Fibroblast of lung (primary cell): ENCODE results near the gene ADGRG3.

Experiments
- CTCF ChIP-seq, 2 donors: IDR thresholded peaks in 1 of 2; conservative IDR thresholded peaks in 1 of 2; 1 replicate in 1 of 2; 2 replicates in 1 of 2; pipeline ENCODE4 v1.5.1; 2011 to 2012; ENCODE audit warnings: low read length in 2 of 2, control low read depth in 1 of 2, inconsistent platforms in 1 of 2, low read depth in 1 of 2, mild to moderate bottlenecking in 1 of 2
- EZH2 ChIP-seq: IDR thresholded peaks from 2 replicates; pipeline ENCODE4 v1.5.1; 2012; ENCODE audit warnings: low read length, control low read depth, mild to moderate bottlenecking; ENCODE audit errors: missing control alignments

- TF ChIP-seq CTCF (conservative IDR thresholded peaks at IDR 0.05 in 1 of 2, IDR thresholded peaks at IDR 0.05 in 1 of 2; ENCODE audit: low read depth in 1 of 2, low read length in 2 of 2) (peak; percentile 100), EZH2 (no peak)
These were observed 19.3 kb upstream of the ADGRG3 start for GRCh38 chr16:57648581-57649442.
